ENCODE results near the gene RAB19. TPM values are rescaled to one million over a fixed set of nuclear protein-coding genes. Genes with fewer than 3 reads are reported as not detected.
"Not testable (repeated sequence)": the region's sequence is repeated elsewhere in the genome, so short reads cannot be mapped to it uniquely, and the experiment has no call there.

Gene RAB19
- total RNA-seq, 1 donor from 2014 or later: not detected

DNA sequence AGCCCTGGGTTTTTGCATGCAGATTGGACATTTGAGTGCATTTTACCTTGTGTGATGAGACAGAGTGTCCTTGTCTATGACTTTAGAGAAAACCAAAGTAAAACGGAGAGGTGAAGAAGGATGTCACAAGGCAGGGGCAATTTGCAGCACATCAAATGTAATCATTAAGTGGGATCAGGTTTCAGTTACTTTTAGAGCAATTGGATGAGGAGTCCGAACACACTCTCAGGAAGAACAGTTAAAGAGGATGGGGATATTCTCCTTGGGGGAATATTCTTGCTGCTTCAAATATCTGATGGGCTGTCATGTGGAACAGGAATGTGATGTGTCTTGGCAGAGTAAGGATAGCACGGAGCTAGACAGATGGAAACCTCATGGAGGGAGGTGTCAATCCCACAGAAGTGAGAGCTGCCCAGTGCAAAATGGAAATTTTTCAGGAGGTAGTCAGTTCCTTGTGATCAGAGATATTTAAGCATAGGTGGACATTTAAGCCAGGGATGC is 757 bp downstream of the RAB19 start:
- H3K36me3 Mint-ChIP-seq (ENCODE audit: low read depth): no peaks in the 10 kb centered on the region
- no peaks in the 10 kb centered on the region for H3K9me3 Mint-ChIP-seq (ENCODE audit: low read depth)
- peak overlapping the region; percentile 7 for H3K27ac Mint-ChIP-seq (ENCODE audit: unreplicated experiment)
- peak; percentile 2 for DNase-seq (ENCODE audit: low spot score)
- no peak overlapping the region for H3K4me3 Mint-ChIP-seq (ENCODE audit: unreplicated experiment)
- TF ChIP-seq, protein P1, sequence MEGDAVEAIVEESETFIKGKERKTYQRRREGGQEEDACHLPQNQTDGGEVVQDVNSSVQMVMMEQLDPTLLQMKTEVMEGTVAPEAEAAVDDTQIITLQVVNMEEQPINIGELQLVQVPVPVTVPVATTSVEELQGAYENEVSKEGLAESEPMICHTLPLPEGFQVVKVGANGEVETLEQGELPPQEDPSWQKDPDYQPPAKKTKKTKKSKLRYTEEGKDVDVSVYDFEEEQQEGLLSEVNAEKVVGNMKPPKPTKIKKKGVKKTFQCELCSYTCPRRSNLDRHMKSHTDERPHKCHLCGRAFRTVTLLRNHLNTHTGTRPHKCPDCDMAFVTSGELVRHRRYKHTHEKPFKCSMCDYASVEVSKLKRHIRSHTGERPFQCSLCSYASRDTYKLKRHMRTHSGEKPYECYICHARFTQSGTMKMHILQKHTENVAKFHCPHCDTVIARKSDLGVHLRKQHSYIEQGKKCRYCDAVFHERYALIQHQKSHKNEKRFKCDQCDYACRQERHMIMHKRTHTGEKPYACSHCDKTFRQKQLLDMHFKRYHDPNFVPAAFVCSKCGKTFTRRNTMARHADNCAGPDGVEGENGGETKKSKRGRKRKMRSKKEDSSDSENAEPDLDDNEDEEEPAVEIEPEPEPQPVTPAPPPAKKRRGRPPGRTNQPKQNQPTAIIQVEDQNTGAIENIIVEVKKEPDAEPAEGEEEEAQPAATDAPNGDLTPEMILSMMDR (IDR thresholded peaks at IDR 0.05): no peak
- peaks cover 12% of the 10 kb centered on the region for H3K4me1 Mint-ChIP-seq (ENCODE audit: low read depth)
- peaks cover 16% of the 10 kb centered on the region for H3K27me3 Mint-ChIP-seq (ENCODE audit: low read depth)

- Mint-ChIP-seq H3K27me3 (ENCODE audit: low read depth) (peaks cover 6% of the 10 kb centered on the region), H3K27ac (ENCODE audit: unreplicated experiment) (no peak overlapping the region), H3K4me3 (ENCODE audit: unreplicated experiment) (no peak overlapping the region), H3K9me3 (ENCODE audit: low read depth) (no peaks in the 10 kb centered on the region), H3K36me3 (ENCODE audit: low read depth) (no peaks in the 10 kb centered on the region), H3K4me1 (ENCODE audit: low read depth) (peaks cover 7% of the 10 kb centered on the region)
- TF ChIP-seq, protein P1 (IDR thresholded peaks at IDR 0.05): no peak
- DNase-seq (ENCODE audit: low spot score): no peak
Observed at GRCh38 chr7:140415361-140415760, 11.5 kb downstream of the RAB19 start.

DNA sequence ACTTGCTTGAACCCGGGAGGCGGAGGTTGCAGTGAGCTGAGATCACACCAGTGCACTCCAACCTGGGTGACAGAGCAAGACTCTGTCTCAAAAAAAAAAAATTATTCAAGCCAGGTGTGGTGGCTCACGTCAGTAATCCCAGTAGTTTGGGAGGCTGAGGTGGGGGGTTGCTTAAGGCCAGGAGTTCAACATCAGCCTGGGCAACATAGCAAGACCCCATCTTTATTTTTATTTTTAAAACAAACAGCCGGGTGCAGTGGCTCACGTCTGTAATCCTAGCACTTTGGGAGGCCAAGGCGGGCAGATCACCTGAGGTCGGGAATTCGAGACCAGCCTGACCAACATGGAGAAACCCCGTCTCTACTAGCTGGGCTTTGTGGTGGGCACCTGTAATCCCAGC is 12.0 kb downstream of the RAB19 start:
- not testable (repeated sequence) for DNase-seq (ENCODE audit: low spot score); H3K9me3 Mint-ChIP-seq (ENCODE audit: low read depth); H3K4me1 Mint-ChIP-seq (ENCODE audit: low read depth); H3K36me3 Mint-ChIP-seq (ENCODE audit: low read depth); H3K27ac Mint-ChIP-seq (ENCODE audit: unreplicated experiment); H3K4me3 Mint-ChIP-seq (ENCODE audit: unreplicated experiment); H3K27me3 Mint-ChIP-seq (ENCODE audit: low read depth)

GRCh38 chr7:140416560-140416959 is 12.7 kb downstream of the RAB19 start:
- H3K27me3 Mint-ChIP-seq (ENCODE audit: low read depth): peaks cover 6% of the 10 kb centered on the region
- H3K9me3 Mint-ChIP-seq (ENCODE audit: low read depth): no peaks in the 10 kb centered on the region
- TF ChIP-seq, protein P1 (IDR thresholded peaks at IDR 0.05): no peak
- no peak overlapping the region for H3K4me3 Mint-ChIP-seq (ENCODE audit: unreplicated experiment)
- H3K36me3 Mint-ChIP-seq (ENCODE audit: low read depth): no peaks in the 10 kb centered on the region
- H3K27ac Mint-ChIP-seq (ENCODE audit: unreplicated experiment): no peak overlapping the region
- H3K4me1 Mint-ChIP-seq (ENCODE audit: low read depth): peaks cover 7% of the 10 kb centered on the region
- DNase-seq (ENCODE audit: low spot score): no peak

- DNase-seq (ENCODE audit: low spot score): no peak
- H3K4me1 Mint-ChIP-seq (ENCODE audit: low read depth): peaks cover 7% of the 10 kb centered on the region
- H3K36me3 Mint-ChIP-seq (ENCODE audit: low read depth): no peaks in the 10 kb centered on the region
- H3K27me3 Mint-ChIP-seq (ENCODE audit: low read depth): peaks cover 6% of the 10 kb centered on the region
- H3K27ac Mint-ChIP-seq (ENCODE audit: unreplicated experiment): no peak overlapping the region
- no peaks in the 10 kb centered on the region for H3K9me3 Mint-ChIP-seq (ENCODE audit: low read depth)
- TF ChIP-seq, protein P1 (IDR thresholded peaks at IDR 0.05): no peak
- no peak overlapping the region for H3K4me3 Mint-ChIP-seq (ENCODE audit: unreplicated experiment)
Observed at GRCh38 chr7:140417456-140418155, 13.7 kb downstream of the RAB19 start.

DNA sequence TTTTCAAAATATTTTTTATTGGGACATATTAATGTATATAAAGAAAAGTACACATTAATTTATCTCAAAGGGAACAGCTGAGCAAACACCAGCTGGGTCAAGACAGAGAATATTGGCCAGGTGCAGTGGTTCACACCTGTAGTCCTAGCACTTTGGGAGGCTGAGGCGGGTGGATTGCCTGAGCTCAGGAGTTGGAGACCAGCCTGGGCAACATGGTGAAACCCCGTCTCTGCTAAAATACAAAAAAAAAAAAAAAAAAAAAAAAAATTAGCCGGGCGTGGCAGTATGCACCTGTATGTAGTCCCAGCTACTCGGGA is 14.3 kb downstream of the RAB19 start:
- not testable (repeated sequence) for H3K27ac Mint-ChIP-seq (ENCODE audit: unreplicated experiment); H3K4me3 Mint-ChIP-seq (ENCODE audit: unreplicated experiment); H3K4me1 Mint-ChIP-seq (ENCODE audit: low read depth); DNase-seq (ENCODE audit: low spot score); H3K36me3 Mint-ChIP-seq (ENCODE audit: low read depth); H3K27me3 Mint-ChIP-seq (ENCODE audit: low read depth); H3K9me3 Mint-ChIP-seq (ENCODE audit: low read depth)
